Lower leg skin (tissue), 4 donors: ENCODE data around the gene ZNF223. TPM values are rescaled to one million over a fixed set of nuclear protein-coding genes. Genes with fewer than 3 reads are reported as not detected.
A peak's percentile ranks its signal among the peaks of the same experiment; 100 is the strongest.

Experiments
- DNase-seq, 2 donors: peaks; one replicate each; pipeline ENCODE4 v3.0.0-alpha.2; 2019; ENCODE audit warnings: low spot score in 2 of 2
- H3K4me3 ChIP-seq: fragments of 200-600 bp; sonication (generic); 2 replicates; pipeline ENCODE4 v1.5.1; 2017; ENCODE audit warnings: mild to moderate bottlenecking, low read depth; ENCODE audit not compliant: poor library complexity, severe bottlenecking
- CTCF ChIP-seq, 3 donors: fragments of 450-650 bp; IDR thresholded peaks; one replicate each; pipeline ENCODE4 v1.5.1; 2016; ENCODE audit warnings: antibody characterized with exemption in 3 of 3, mild to moderate bottlenecking in 3 of 3, moderate library complexity in 2 of 3
- POLR2A ChIP-seq, 2 donors: fragments of 450-650 bp; IDR thresholded peaks; one replicate each; pipeline ENCODE4 v1.6.1; 2016 to 2017; ENCODE audit warnings: antibody characterized with exemption in 2 of 2, mild to moderate bottlenecking in 1 of 2, moderate library complexity in 1 of 2
- WGBS, 2 donors: methylation state at CpG; one replicate each; pipeline ENCODE4 v1.1.5; 2018; 5-methylcytosine and 5-hydroxymethylcytosine counted together
- intact Hi-C: fragments of 100-400 bp; cut with DNase I; formaldehyde crosslinking; loops from one replicate; pipeline ENCODE4 v1.15.0; 2023; ENCODE audit warnings: low total_unique reads
- total RNA-seq, 4 donors: library from RNA; depleted of rRNA; stranded (reverse); fragments of >200 nt; gene quantifications; one replicate each; pipeline ENCODE4 v1.1.0, GENCODE V29; 2016

The ZNF223 gene
- total RNA-seq, 4 donors from 2014 or later = 4.8 to 9.7 (median 6.7) TPM

- WGBS, 2 donors = 97 to 100% methylated on average over 6 of the region's 6 CpGs
- DNase-seq = no peak
- no peak for TF ChIP-seq POLR2A (IDR thresholded peaks at IDR 0.05)
- H3K4me3 ChIP-seq = no peak overlapping the region
- intact Hi-C loops = no loop called here
Measured at GRCh38 chr19:44007473-44007872, 44.4 kb upstream of the ZNF223 start.

- intact Hi-C loops = no loop called here
- H3K4me3 ChIP-seq = no peak overlapping the region
- 98 to 99% methylated on average over 5 of the region's 5 CpGs for WGBS, 2 donors
- no peak for DNase-seq
- TF ChIP-seq POLR2A (IDR thresholded peaks at IDR 0.05) (no peak), CTCF (IDR thresholded peaks at IDR 0.05) (no peak)
Measured at GRCh38 chr19:44010468-44010867, 41.4 kb upstream of the ZNF223 start.

GRCh38 chr19:44019498-44019897 is 32.3 kb upstream of the ZNF223 start:
- TF ChIP-seq CTCF (IDR thresholded peaks at IDR 0.05) (no peak), POLR2A (IDR thresholded peaks at IDR 0.05) (no peak)
- intact Hi-C loops = no loop called here
- H3K4me3 ChIP-seq = no peak overlapping the region
- no peak for DNase-seq
- 35 to 52% methylated on average over 2 of the region's 2 CpGs for WGBS, 2 donors

GRCh38 chr19:44021221-44021620 is 30.6 kb upstream of the ZNF223 start:
- H3K4me3 ChIP-seq = no peak overlapping the region
- TF ChIP-seq CTCF (IDR thresholded peaks at IDR 0.05) (no peak), POLR2A (IDR thresholded peaks at IDR 0.05) (no peak)
- no peak for DNase-seq
- intact Hi-C loops = no loop called here

GRCh38 chr19:44024900-44025216 is 27.0 kb upstream of the ZNF223 start:
- DNase-seq = no peak
- no peak for TF ChIP-seq CTCF (IDR thresholded peaks at IDR 0.05)
- no peak for TF ChIP-seq POLR2A (IDR thresholded peaks at IDR 0.05)

GRCh38 chr19:44025217-44025936 is 26.5 kb upstream of the ZNF223 start, which contains the start of gene ZNF222:
ZNF222 (plus strand) TSS chr19:44025379; CDS start chr19:44025437, 58 bp downstream.
- TF ChIP-seq POLR2A (IDR thresholded peaks at IDR 0.05) (no peak), CTCF (IDR thresholded peaks at IDR 0.05) (no peak)
- intact Hi-C loops = no loop called here
- H3K4me3 ChIP-seq = peak within 1 kb of the TSS; percentile 72
- 1 to 3% methylated on average over 37 of the region's 37 CpGs for WGBS, 2 donors
- DNase-seq = peak; percentile 83 to 95

More at GRCh38 chr19:44024900-44025216, 27.0 kb upstream of the ZNF223 start:
- intact Hi-C loops = no loop called here
- WGBS, 2 donors = 37 to 39% methylated on average over 4 of the region's 4 CpGs
- H3K4me3 ChIP-seq = no peak overlapping the region
